ENCODE results near the gene CLDN24.

CLDN24 gene

DNA sequence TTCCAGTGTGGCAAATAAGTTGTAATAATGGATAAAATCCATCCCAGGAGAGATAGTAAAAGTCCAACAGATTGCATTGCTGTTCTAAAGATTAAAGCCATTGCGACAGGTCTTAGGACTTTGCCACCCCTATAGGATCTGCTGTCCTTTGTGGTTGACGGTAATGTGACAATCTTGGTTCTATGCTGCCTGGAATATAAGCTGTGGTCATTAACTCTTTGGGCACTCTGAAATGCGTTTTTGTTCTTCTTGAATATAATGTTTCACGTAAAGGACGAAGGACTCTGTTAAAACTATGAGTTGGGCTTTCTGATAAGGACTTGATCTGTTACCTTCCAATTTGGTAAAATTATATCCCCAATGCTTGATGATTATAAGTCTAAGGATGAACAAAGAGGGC is at the start of gene CLDN24:
CLDN24 (minus strand) TSS at position 101 of the 400 bp plus-strand sequence; CDS start at position 101, 0 bp downstream.
- DNase-seq = no peak

DNA sequence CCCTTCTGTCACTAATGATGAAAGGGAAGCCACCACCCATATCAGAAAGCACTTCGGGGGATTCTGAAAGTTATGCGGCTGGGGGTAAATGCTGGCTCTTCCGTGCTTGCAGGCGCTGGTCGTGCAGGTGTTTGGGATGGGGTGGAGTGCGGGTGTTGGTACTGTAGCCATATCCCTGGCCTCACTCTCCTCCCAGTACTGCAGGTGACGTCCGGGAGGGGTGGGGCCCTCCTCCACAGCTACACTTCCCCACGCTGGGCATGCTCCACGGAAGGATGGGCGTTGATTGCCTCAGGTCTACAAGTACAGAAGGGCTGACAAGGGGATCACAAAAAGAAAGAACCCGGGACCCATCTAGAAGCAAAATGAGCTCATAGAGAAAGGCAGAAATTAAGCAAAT is 48.6 kb upstream of the CLDN24 start:
- no peak for DNase-seq

DNA sequence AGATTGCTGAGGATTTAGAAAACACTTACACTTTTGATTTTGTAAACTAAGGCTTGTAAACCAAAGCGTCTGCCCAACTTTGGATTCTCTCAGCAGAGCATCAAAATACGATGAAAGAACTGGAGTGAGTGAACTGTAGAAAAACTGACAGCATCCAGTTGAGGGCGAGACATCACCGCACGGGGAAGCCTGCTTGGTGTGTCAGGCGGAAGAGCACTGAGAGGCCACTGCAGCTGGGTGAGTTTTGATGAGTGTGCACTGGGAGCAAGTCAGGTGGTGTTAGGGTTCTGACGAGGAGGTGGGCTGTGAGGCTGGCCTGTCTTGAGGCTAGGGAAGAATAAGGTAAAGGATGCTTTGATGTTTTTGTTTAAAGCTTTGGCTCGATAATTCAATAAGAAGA is 46.8 kb upstream of the CLDN24 start:
- DNase-seq = no peak

DNA sequence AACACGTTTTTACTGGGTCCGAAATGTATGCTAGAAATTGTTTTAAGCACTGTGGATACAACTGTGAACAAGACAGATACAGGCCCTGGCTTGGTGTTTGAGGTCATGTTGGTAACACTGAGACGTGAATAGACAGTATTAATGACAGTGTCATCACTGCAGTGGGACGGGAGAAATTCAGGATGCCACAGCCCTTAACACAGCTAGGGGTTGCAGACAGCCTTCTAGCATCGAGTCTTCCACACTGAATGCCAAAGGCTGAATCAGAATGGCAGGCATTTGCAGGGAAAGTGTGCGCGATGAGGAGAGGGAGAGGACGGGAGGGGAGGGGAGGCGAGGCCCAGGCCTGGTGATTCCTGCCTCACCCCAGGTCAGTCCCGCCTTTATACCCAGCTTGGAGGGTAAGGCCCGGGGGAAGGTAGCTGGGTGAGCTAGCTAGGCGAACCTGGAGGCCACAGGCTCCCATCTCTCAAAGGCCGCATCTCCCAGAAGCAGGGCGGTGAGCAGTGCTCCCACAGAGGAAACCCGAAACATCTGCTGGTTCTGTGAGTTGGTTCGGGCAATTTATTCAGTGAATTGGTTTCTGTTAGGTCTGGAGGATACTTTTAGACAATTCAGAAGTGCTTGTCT is 44.1 kb upstream of the CLDN24 start:
- no peak for DNase-seq

DNA sequence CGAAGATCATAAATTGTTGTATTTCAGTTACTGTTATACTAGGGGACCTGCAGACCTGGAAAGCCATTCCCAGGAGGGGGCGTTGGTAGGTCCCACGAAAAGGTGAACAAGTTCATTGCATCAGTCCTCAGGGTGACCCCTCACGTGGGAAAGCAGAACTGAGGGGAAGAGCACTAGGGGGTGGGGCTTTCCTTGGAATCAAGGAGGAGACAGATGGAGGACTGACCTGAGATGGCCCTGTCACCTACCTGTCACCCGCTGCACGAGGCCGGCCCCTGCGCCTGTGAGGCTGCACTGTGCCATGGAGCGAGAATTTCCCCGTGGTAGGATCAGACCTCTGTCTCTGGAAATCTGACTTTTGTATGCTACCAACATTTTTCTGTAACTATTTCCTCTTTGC is 41.8 kb upstream of the CLDN24 start:
- no peak for DNase-seq

DNA sequence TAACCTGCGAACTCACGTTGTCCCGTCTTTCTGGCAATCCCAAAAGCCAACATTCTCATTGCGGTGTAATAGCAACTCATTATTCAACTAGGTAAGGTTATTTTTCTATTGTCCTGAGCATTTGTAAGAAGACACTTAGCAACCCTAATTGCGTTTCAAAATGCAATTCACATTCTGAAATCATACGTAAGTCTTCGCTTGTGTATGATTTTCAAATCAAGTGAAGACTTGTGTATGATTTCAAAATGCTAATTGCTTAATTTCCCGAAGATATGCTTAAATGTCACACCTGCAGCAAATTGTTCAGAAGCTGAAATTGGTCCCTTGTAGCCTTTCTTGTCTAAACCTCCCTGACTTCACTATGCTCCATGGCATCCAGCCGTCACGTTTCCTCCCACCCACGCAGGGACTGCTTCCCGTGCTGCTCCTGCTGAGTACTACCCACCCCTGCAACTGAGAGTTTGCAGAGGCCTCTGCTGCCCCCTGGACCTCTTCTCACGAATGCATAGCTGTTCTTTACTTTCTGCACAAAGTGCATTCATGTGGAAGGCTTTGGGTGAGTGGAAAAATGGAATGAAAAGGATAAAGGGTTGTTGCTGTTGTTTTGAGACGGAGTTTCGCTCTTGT is 40.8 kb upstream of the CLDN24 start:
- DNase-seq = no peak

DNA sequence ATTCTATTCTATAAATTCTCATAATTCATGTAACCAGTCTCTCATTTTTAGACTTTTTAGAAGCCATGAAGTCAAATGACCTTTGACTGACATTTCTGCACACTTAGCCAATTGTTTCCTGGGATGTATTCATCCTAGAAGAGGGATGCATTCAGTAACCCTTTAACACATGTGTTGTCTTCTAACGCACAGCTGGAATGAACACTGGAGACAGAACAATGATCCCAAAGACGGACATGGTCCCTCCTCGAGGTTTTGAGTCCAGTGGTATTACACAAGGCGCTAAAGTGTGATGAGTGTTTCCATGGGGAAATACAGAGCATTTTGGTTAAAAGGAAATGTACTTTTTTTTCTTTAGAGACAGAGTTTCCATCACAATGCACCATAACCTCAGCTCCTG is 39.8 kb upstream of the CLDN24 start:
- DNase-seq = no peak

DNA sequence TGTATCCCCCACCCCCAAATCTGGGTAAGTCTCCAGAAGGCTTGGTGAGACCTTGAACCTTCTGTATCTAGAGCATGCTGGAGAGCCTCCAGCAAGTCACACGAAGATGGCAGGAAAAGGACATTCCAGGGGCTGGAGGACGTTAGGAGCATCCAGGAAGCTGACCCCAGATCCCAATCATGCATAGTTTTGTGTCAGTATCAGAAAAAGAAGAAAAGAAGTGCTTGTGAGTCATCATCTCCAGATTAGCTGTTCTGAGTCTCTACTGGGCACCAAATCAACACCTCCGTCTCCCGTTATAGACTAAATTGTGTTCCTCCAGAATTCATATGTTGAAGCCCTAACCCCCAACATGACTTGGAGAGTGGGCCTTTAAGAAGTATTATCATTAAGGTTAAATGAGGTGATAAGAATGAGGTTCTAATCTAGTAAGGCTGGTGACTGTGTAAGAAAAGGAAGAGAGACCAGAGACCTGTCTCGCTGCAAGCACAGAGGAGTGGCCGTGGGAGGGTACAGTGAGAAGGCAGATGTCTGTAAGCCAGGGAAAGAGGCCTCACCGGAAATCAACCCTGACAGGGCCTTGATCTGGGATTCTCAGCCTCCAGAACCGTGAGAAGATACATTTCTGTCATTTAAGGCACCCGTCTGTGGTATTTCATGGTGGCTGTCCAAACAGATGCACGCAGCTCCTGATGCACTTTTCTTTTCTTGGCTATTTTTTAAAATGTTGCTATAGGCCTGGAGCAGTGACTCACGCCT is 38.1 kb upstream of the CLDN24 start:
- DNase-seq = no peak

DNA sequence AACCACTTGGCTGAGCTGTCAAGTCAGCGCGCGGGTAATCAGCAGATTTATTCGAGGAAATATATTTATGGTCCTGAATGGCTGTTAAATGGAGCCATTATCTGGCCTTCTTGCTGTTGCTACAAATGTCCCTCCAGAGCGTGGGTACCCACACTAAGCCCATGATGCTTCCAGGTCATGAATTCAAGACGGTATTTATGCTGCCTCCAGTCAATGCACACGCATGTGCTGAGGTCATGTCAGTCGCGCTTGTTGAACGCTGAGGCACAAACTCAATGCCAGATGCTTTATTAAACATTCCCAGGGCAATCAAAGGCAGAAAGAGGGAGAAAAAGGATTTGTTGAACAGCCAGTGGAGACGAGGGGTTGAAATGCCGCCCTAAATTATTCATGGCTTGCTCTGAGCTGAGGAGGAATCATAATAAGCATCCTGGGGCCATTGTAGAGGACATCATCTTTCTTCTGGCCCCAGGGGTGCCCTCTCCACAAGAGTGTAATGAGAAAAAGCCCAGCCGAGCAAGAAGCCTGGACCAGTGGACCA is 36.1 kb upstream of the CLDN24 start:
- no peak for DNase-seq

DNA sequence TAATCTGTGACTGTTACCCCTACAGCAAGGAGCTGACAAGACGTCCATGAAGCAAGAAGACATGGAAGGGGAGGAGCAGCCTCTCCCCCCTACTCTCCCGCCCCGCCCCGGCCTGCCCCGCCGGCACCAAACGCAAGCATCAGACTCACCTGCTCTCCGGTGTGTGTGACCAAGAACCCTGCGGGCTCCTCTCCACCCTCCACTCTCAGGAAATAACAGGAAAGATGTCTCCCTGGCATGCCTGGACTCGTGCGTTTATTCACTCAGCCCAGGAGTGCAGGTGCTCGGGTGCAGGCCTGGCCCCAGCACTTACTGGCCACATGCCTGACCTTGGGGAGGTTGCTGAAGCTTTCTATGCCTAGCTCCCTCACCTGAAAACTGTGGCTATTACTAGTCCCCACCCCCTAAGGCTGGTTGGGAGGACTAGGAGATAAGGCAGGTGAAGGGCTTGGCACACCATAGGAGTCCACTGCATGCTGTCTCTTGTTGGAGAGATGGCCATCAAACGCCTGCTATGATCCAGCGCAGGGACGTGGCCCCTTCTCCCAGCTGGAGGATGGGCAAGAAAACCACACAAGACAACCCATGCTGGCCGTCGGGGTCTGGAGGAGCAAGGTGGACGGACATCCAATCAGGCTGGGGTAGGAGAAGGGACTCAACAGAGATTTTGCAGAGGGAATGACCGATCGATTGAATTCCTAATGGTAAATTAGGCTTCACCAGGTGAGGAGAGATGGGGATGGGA is 34.9 kb upstream of the CLDN24 start:
- no peak for DNase-seq

DNA sequence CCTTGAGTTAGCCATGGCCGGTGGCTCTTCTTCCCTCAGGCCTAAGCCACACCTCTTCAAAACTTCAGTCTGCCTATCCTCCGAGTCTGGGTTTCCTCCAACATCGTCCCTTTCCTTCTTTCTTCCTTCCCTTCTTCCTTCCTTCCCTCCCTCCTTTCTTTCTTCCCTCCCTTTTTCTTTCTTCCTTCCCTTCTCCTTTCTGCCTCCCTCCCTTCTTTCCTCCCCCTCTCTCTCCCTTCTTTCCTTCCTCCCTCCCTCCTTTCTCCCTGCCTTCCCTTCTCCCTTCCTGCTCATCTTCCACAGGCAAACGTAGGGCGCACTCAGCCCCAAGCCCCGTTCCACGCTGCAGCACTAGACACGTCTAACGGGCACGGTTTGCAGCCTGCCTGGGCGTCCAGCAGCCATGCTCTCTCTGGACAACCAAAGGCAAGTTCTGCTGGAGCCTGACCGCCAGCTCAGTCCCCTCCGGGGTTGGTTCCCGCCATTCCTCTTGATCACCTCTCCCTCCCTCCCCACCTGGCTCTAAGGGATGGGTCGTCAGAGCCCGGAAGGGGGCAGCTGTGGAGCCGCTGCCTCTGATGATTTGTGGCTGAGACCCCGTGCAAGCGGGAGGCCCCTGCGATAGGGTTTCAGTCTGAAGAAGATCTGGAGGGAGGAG is 34.1 kb upstream of the CLDN24 start:
- no peak for DNase-seq

DNA sequence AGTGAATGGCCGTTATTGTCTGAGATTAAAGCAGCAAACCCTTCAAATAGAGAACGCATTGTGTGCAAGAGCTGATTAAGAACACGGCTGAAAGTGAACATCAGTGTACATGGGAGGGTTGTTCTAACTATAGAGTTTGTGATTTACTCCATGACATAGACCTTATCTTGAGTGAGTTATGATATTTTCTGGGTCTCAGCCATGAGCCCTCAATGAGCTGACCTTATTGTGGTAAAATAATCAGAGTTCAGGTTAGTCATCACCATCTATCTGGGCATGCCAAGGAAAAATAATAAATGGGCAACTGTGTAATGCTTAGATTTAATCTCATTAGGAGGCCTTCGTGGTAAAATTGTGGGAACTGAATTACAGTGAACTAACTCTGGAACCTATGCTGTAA is 33.2 kb upstream of the CLDN24 start:
- DNase-seq = no peak

DNA sequence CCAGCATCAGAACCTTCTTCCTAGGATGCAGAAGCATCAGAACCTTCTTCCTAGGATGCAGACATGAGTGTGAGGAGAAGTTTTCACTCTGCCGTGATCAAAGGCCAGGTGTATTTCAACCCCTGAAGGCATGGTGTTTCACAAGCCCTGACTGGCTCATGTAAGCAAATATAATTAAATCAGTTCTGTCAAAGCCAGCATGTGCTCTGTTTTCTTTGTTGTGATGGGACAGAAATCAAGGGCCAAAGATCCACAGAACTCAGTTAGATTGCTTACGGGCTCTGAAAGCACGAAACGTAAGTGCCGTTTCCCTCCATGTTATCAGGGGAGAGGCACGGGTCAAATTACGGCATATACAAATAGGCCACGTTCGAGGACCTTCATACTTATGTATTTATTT is 32.0 kb upstream of the CLDN24 start:
- DNase-seq = no peak

DNA sequence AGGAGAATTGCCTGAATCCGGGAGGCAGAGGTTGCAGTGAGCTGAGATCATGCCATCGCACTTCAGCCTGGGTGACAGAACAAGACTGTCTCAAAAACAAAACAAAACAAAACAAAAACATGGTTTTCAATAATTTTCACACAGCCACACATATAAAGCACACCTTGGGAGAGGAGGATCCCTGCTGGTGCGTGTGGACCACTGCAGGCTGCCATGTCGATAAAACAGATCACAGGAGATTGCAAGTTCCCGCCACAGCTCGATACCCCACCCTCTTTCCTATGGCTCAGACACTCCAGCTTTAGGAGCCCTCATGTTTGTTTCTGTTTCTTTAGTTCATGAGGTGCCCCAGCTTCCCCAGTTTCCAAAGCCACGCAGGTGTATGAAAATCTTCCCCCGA is 31.3 kb upstream of the CLDN24 start:
- no peak for DNase-seq

DNA sequence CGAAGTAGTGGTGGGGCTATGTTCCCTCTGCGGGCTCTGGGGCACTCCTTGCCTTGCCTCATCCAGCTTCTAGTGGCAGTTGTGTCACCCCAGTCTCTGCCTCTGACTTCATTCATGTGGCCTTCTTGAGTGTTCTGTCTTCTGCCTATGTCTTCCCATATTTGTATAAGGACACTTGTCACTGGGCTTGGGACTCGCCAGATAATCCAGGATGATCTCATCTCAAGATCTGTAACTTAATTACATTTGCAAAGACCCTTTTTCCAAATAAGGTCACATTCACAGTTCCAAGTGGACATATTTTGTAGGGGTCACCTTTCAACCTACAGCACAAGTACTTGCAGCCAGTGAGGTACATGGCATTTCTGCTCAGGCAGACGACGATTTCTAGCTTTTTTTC is 30.3 kb upstream of the CLDN24 start:
- DNase-seq = no peak

DNA sequence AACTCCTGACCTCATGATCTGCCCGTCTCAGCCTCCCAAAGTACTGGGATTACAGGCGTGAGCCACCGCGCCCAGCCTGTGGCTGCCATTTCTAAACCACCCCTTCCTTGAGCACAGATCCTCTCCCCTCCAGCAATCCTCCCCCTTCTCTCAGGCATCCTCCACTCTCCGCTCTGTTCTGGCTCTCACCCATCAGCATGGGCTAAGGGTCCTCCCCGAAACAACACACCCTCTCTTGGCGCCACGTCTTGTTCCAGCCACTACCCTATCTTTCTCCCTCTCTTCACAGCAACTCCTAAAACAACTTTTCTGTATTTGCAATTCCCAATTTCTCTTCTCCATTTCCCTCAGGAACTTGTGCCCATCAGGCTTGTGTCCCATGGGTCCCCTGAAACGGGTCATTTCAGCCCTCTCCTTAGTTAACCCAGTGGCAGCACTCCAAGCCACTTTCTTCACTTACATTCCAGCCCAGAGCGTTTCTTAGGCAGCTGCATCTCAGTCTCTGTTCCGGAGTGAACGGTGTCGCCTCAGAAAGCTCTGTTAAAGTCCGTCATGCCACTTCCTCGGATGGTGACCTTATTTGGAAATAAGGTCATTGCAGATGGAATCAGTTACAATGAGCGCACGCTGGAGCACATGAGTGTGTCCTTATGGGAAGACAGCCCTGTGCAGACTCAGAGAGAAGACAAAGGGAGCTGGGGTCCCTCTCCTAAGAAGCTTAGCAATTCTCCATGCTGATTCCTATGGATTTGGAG is 28.3 kb upstream of the CLDN24 start:
- no peak for DNase-seq

DNA sequence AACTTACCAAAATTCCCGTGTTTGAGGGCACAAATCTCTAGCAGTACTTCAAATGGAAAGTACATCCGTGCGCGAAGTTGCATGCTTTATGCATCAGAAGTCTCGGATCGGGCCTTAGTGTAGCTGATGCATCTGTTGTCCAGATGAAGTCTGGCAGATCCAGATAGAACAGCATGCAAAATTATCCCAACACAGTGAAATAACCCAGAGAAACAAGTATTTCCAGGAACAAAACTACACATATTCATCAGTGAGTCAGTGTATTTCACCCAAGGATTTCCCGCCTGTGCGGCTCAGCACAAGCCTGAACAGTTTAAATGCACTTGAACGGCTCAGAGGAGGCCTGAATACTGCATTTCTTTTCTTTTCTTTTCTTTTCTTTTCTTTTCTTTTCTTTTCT is 27.4 kb upstream of the CLDN24 start:
- DNase-seq = no peak

DNA sequence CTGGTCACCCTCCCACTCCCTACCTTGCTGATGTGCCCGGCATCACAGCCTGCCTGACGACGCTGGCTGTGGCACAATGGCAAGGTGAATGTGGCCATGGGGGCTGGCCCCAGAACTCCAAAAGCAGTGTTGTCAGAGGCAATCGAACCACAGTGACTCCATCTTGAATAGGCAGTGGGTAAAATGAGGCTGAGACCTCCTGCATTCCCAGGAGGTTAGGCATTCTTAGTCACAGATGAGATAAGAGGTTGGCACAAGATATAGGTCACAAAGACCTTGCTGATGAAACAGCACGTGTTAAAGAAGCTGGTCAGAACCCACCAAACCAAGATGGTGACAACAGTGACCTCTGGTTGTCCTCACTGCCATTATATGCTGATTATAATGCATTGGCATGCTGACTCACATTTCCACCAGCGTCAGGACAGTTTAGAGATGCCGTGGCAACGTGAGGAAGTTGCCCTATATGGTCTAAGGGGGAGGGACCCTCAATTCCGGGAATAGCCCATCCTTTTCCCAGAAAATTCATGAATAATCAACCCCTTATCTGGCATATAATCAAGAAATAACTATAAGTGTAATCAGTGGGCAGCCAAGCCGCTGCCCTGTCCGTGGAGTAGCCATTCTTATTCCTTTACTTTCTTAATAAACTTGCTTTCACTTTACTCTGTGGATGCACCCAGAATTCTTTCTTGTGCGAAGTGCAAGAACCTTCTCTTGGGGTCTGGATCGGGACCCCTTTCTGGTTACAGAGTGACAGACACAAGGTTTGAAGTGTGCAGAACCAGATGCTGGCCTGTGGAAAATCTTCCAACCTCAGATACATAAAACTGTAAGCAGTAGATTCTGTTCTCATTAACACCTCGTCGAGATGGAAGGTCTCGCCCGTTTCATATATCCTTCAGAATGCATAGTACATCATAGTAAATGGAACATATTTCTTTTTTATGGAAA is 26.8 kb upstream of the CLDN24 start:
- no peak for DNase-seq

DNA sequence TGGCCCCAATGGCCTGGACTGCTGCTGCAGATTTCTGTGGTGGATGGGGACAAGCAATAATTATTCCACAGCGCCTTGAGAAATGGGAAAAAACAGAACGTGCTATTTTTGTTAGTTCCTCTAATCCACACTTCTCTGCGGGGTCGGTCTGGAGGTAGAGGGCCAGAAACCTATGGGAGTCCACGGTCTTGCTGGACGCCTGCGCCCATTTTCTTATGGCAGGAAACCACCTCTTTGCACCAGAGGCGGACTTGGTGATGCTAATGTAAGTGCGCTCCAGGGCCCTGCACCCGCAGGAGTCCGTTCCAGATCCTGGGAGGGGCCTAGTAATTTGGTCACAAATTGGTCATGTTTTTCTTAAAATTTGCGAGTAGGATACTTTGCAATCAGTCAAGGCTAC is 25.9 kb upstream of the CLDN24 start:
- no peak for DNase-seq

DNA sequence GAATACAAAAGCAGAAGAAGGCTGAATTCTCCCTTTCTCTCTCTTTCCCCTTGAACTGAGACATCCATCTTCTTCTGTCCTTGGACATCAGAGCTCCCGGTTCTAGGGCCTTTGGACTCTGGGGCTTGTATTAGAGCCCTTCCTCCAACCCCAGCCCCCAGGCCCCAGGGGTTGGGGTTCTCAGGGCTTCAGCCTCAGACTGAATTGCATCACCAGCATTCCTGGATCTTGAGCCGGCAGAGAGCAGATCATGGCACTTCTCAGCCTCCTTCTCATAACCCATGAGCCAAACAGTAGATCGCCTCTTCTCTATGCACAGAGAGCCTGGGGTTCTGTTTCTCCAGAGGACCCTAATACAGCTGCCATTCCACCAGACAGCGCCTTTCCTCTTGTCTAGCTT is 25.3 kb upstream of the CLDN24 start:
- no peak for DNase-seq

DNA sequence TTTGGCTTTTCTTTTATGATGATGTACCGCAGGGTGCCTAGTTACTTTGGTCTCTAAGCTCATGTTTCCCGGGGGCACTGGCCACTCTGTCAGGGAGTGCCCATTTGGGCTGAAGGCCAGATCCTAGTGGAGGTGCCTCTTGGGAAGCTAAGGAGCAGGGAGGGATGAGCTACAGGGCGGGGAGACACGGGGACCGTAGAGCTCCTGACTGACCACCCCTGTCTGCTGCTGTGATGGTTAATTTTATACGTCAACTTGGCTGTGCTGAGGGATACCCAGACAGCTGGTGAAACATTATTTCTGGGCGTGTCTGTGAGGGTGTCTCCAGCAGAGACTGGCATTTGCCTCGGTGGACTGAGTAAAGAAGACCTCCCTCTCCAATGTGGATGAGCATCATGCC is 24.9 kb upstream of the CLDN24 start:
- DNase-seq = no peak
